Lung (tissue), 12 donors: Measurements from ENCODE around the gene SAMD11. TPM values are rescaled to one million over a fixed set of nuclear protein-coding genes. Genes with fewer than 3 reads are reported as not detected.

Experiments used
- ATAC-seq: fragments of 200-7000 bp; cut with Tn5 transposase; one replicate; pipeline ENCODE4 v1.9.1; 2020; ENCODE audit warnings: moderate number of reproducible peaks; ENCODE audit not compliant: insufficient read depth, low FRiP score
- DNase-seq, 3 donors: peaks; one replicate each; pipeline ENCODE4 v3.0.0-alpha.2; 2013 to 2017
- H3K27ac ChIP-seq, 2 donors: one replicate each; pipeline ENCODE4 v1.5.1; 2013; ENCODE audit warnings: mild to moderate bottlenecking in 2 of 2, moderate library complexity in 2 of 2, control low read depth in 1 of 2, inconsistent platforms in 1 of 2, low read depth in 1 of 2, low read length in 1 of 2
- H3K27me3 ChIP-seq, 3 donors: one replicate each; pipeline ENCODE4 v1.5.1; 2013; ENCODE audit warnings: low read length in 2 of 3; ENCODE audit not compliant: control insufficient read depth in 3 of 3, insufficient read depth in 3 of 3
- H3K36me3 ChIP-seq, 4 donors: one replicate each; pipeline ENCODE4 v1.5.1; 2013; ENCODE audit warnings: low read length in 4 of 4, mild to moderate bottlenecking in 1 of 4, moderate library complexity in 1 of 4; ENCODE audit not compliant: control insufficient read depth in 4 of 4, insufficient read depth in 4 of 4
- H3K4me1 ChIP-seq, 5 donors: one replicate each; pipeline ENCODE4 v1.5.1; 2013; ENCODE audit warnings: low read length in 5 of 5, mild to moderate bottlenecking in 2 of 5, moderate library complexity in 1 of 5; ENCODE audit not compliant: control insufficient read depth in 5 of 5, insufficient read depth in 5 of 5
- H3K4me3 ChIP-seq: one replicate; pipeline ENCODE4 v1.5.1; 2013; ENCODE audit warnings: mild to moderate bottlenecking, control low read depth, moderate library complexity
- H3K9ac ChIP-seq, 2 donors: one replicate each; pipeline ENCODE4 v1.5.1; 2013; ENCODE audit warnings: low read length in 2 of 2, control low read depth in 1 of 2; ENCODE audit not compliant: insufficient read depth in 1 of 2
- H3K9me3 ChIP-seq, 4 donors: one replicate each; pipeline ENCODE4 v1.5.1; 2013; ENCODE audit warnings: low read length in 3 of 4, mild to moderate bottlenecking in 1 of 4, moderate library complexity in 1 of 4; ENCODE audit not compliant: control insufficient read depth in 4 of 4, insufficient read depth in 3 of 4
- CTCF ChIP-seq: IDR thresholded peaks from 2 replicates; pipeline ENCODE4 v1.5.1; 2012; ENCODE audit warnings: mild to moderate bottlenecking; ENCODE audit errors: control extremely low read depth, extremely low read depth
- WGBS, 2 donors: extraction: QIAGEN DNeasy Blood & Tissue Kit; methylation state at CpG; one replicate each; pipeline ENCODE4 v1.1.7; 2013; 5-methylcytosine and 5-hydroxymethylcytosine counted together
- polyA plus RNA-seq, 2 donors: library from polyadenylated mRNA; stranded (reverse); fragments of 200-250 nt; gene quantifications; one replicate each; pipeline ENCODE4 v1.2.1, GENCODE V29; 2013
- total RNA-seq, 2 donors: library from RNA; depleted of rRNA in 1 of 2; stranded (reverse); fragments of >200 nt in 1 of 2; gene quantifications; one replicate each; pipeline ENCODE4 v1.2.1, GENCODE V29; 2014 to 2021
- donor health status: control.
- donor health status: control.
- donor health status: Bipolar disorder and iron deficiency.
- donor health status: healthy.
- donor health status: DM: yes; HTN: yes; CAD: no.

Gene SAMD11
- total and polyA plus RNA-seq, 4 donors: 3.7 to 26.3 (median 5.8) TPM

GRCh38 chr1:978835-979743 is 55.4 kb downstream of the SAMD11 start:
- H3K9ac ChIP-seq: no peak overlapping the region
- peaks cover 0 to 6% (median 0%) of the 10 kb centered on the region in 5 donors for H3K4me1 ChIP-seq
- DNase-seq: no peak

GRCh38 chr1:979744-980072 is 56.0 kb downstream of the SAMD11 start:
- Histone ChIP-seq H3K4me3 (no peak overlapping the region), H3K27me3 (peaks cover 0 to 22% (median 5%) of the 10 kb centered on the region in 3 donors), H3K4me1 (peaks cover 0 to 6% (median 0%) of the 10 kb centered on the region in 5 donors), H3K27ac (no peak overlapping the region), H3K9me3 (peaks cover 0 to 2% (median 0%) of the 10 kb centered on the region in 4 donors), H3K9ac (no peak overlapping the region), H3K36me3 (no peaks in the 10 kb centered on the region)
- TF ChIP-seq CTCF: no peak
- WGBS, 2 donors: 95 to 98% methylated on average over 9 of the region's 9 CpGs
- ATAC-seq: no peak
- no peak for DNase-seq

More at GRCh38 chr1:978835-979743, 55.4 kb downstream of the SAMD11 start:
- no peak for TF ChIP-seq CTCF
- no peak overlapping the region for H3K27ac ChIP-seq
- no peak for ATAC-seq
- peaks cover 0 to 25% (median 5%) of the 10 kb centered on the region in 3 donors for H3K27me3 ChIP-seq
- H3K9me3 ChIP-seq: peaks cover 0 to 2% (median 0%) of the 10 kb centered on the region in 4 donors
- H3K36me3 ChIP-seq: no peaks in the 10 kb centered on the region
- 88 to 92% methylated on average over 56 to 60 of the region's 60 CpGs for WGBS, 2 donors
- no peak overlapping the region for H3K4me3 ChIP-seq

GRCh38 chr1:980137-980571 is 56.4 kb downstream of the SAMD11 start:
- WGBS, 2 donors: 80 to 90% methylated on average over 13 of the region's 13 CpGs
- TF ChIP-seq CTCF: no peak

More at GRCh38 chr1:980137-980571, 56.4 kb downstream of the SAMD11 start:
- no peaks in the 10 kb centered on the region for H3K36me3 ChIP-seq
- peaks cover under 1 to 24% (median 5%) of the 10 kb centered on the region in 3 donors for H3K27me3 ChIP-seq
- peak overlapping the region in 1 of 2 donors; percentile 94 for H3K27ac ChIP-seq
- peaks cover 0 to 6% (median 0%) of the 10 kb centered on the region in 5 donors for H3K4me1 ChIP-seq
- H3K4me3 ChIP-seq: no peak overlapping the region
- no peak overlapping the region for H3K9ac ChIP-seq
- ATAC-seq: no peak
- peaks cover 0 to 2% (median 0%) of the 10 kb centered on the region in 4 donors for H3K9me3 ChIP-seq
- DNase-seq: no peak
